Body of pancreas (tissue), 4 donors: ENCODE data around the gene WNT7B.

ENCODE experiments used
- POLR2A ChIP-seq, 3 donors: fragments of 450-650 bp; IDR thresholded peaks; one replicate each; pipeline ENCODE4 v1.6.1; 2016; ENCODE audit warnings: antibody characterized with exemption in 3 of 3, mild to moderate bottlenecking in 2 of 3
- TF ChIP-seq, protein P1 (sequence below), 7 experiments: fragments of 450-650 bp in 4 of 7; fragments of 200-600 bp in 3 of 7; sonication (generic) in 3 of 7; IDR thresholded peaks; one replicate each; pipeline ENCODE4 v1.5.1; 2016 to 2019; ENCODE audit warnings: antibody characterized with exemption in 7 of 7

DNA sequence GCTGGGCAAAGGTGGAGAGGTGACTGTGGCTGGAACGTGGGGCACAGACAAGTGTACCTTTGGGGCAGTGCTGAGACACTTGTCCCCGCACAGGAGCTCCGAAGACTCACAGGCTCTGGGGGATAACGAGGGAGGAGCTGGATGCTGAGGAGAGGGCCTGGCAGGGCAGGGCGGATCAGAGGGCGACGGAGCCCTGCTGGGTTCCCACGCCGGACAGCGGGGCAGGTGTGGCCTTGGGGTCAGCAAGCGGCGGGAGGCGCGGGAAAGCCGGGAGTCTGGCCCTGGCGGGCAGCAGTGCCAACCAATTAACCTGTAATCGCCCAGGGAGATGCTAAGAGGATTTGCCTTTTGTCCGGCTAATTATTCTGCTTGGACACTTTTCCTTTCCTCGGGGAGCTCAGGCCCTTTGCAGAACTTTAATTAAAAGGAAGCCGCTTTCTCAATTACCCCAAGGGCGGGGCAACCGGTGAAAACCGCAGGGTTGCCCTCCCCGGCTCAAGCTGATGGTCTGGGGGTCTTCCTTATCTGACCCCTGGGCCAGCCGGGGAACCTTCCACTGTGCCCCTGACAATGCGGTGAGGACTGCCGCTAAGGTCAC lies 71.5 kb downstream of the WNT7B start:
- TF ChIP-seq POLR2A (IDR thresholded peaks at IDR 0.05): no peak
- TF ChIP-seq, protein P1, sequence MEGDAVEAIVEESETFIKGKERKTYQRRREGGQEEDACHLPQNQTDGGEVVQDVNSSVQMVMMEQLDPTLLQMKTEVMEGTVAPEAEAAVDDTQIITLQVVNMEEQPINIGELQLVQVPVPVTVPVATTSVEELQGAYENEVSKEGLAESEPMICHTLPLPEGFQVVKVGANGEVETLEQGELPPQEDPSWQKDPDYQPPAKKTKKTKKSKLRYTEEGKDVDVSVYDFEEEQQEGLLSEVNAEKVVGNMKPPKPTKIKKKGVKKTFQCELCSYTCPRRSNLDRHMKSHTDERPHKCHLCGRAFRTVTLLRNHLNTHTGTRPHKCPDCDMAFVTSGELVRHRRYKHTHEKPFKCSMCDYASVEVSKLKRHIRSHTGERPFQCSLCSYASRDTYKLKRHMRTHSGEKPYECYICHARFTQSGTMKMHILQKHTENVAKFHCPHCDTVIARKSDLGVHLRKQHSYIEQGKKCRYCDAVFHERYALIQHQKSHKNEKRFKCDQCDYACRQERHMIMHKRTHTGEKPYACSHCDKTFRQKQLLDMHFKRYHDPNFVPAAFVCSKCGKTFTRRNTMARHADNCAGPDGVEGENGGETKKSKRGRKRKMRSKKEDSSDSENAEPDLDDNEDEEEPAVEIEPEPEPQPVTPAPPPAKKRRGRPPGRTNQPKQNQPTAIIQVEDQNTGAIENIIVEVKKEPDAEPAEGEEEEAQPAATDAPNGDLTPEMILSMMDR (IDR thresholded peaks at IDR 0.05): no peak
